IMR-90 (cell line): ENCODE results near the gene USH1G. TPM values are rescaled to one million over a fixed set of nuclear protein-coding genes. Genes with fewer than 3 reads are reported as not detected.
"Not testable (repeated sequence)": the region's sequence is repeated elsewhere in the genome, so short reads cannot be mapped to it uniquely, and the experiment has no call there.

ENCODE experiments used
- ATAC-seq: fragments of 200-7000 bp; cut with Tn5 transposase; 2 replicates; pipeline ENCODE4 v1.9.1; 2020; ENCODE audit warnings: low read depth, mild to moderate bottlenecking, moderate library complexity
- BruUV-seq: library from RNA; stranded (reverse); fragments of 400-500 nt; replicated peaks from 2 replicates; lab custom pipeline; 2021; lab: Mats Ljungman, UMichigan
- CTCF ChIA-PET: fragments of 300-600 bp; formaldehyde crosslinking; extraction: SDS; loops from one replicate; lab custom pipeline; 2021; ENCODE audit warnings: antibody characterized with exemption; lab: Yijun Ruan, JAX
- POLR2A ChIA-PET: fragments of 300-600 bp; sonication (Branson Sonifier 250); formaldehyde crosslinking; loops from one replicate; lab custom pipeline; 2022; ENCODE audit warnings: antibody characterized with exemption; ENCODE audit not compliant: unreplicated experiment; lab: Charles Lee
- DNase-seq: peaks from one replicate; pipeline ENCODE4 v3.0.0; 2013
- H2AFZ ChIP-seq: replicated peaks from 2 replicates; pipeline ENCODE3; 2013; ENCODE audit warnings: low read length, mild to moderate bottlenecking; ENCODE audit not compliant: poor library complexity
- H2AK5ac ChIP-seq: 2 replicates; pipeline ENCODE4 v1.6.1; 2013; ENCODE audit warnings: low read depth, low read length, inconsistent platforms
- H2AK9ac ChIP-seq: replicated peaks from 2 replicates; pipeline ENCODE3; 2013; ENCODE audit warnings: mild to moderate bottlenecking, low read depth, low read length, moderate library complexity; ENCODE audit not compliant: poor library complexity
- H2BK120ac ChIP-seq: 2 replicates; pipeline ENCODE4 v1.6.1; 2013; ENCODE audit warnings: low read depth, low read length, inconsistent platforms
- H2BK15ac ChIP-seq: 3 replicates; pipeline ENCODE4 v1.6.1; 2013; ENCODE audit warnings: low read depth, low read length, inconsistent platforms
- H2BK20ac ChIP-seq: 2 replicates; pipeline ENCODE4 v1.6.1; 2013; ENCODE audit warnings: low read depth, mild to moderate bottlenecking, inconsistent platforms, low read length, moderate library complexity
- H2BK5ac ChIP-seq: 2 replicates; pipeline ENCODE4 v1.6.1; 2013; ENCODE audit warnings: mild to moderate bottlenecking, low read depth, low read length, inconsistent platforms; ENCODE audit not compliant: poor library complexity, severe bottlenecking
- H3K14ac ChIP-seq: replicated peaks from 2 replicates; pipeline ENCODE4 v1.6.1; 2013; ENCODE audit warnings: low read depth, low read length, inconsistent platforms
- H3K18ac ChIP-seq: 2 replicates; pipeline ENCODE4 v1.6.1; 2013; ENCODE audit warnings: low read depth, low read length, control low read depth
- H3K23ac ChIP-seq: 2 replicates; pipeline ENCODE4 v1.6.1; 2013; ENCODE audit warnings: low read depth, low read length, inconsistent platforms
- H3K27ac ChIP-seq: 2 replicates; pipeline ENCODE4 v1.5.1; 2013; ENCODE audit warnings: mild to moderate bottlenecking, control low read depth, low read length; ENCODE audit not compliant: insufficient read depth
- H3K27me3 ChIP-seq: 2 replicates; pipeline ENCODE4 v1.6.1; 2013; ENCODE audit warnings: low read length; ENCODE audit not compliant: control insufficient read depth, insufficient read depth
- H3K36me3 ChIP-seq: 2 replicates; pipeline ENCODE4 v1.6.1; 2013; ENCODE audit warnings: low read length, mixed read lengths; ENCODE audit not compliant: control insufficient read depth, insufficient read depth
- H3K4ac ChIP-seq: 2 replicates; pipeline ENCODE4 v1.6.1; 2013; ENCODE audit warnings: low read depth, low read length, inconsistent platforms
- H3K4me1 ChIP-seq: 2 replicates; pipeline ENCODE4 v1.6.1; 2013; ENCODE audit warnings: low read length, mixed read lengths; ENCODE audit not compliant: control insufficient read depth, insufficient read depth
- H3K4me2 ChIP-seq: 2 replicates; pipeline ENCODE4 v1.6.1; 2013; ENCODE audit warnings: low read depth, mild to moderate bottlenecking, control low read depth, low read length, moderate library complexity
- H3K4me3 ChIP-seq: 2 replicates; pipeline ENCODE4 v1.5.1; 2013; ENCODE audit warnings: low read depth, mild to moderate bottlenecking, control low read depth, low read length, moderate library complexity; ENCODE audit not compliant: insufficient read depth
- H3K56ac ChIP-seq: 2 replicates; pipeline ENCODE4 v1.6.1; 2013; ENCODE audit warnings: low read length, inconsistent platforms; ENCODE audit not compliant: insufficient read depth; ENCODE audit errors: extremely low read depth
- H3K79me1 ChIP-seq, 2 experiments: 2 replicates each; pipeline ENCODE4 v1.6.1; 2013; ENCODE audit warnings: low read length in 2 of 2, inconsistent platforms in 1 of 2, low read depth in 1 of 2
- H3K9ac ChIP-seq: 2 replicates; pipeline ENCODE4 v1.6.1; 2013; ENCODE audit warnings: low read depth, low read length, control low read depth
- H3K9me1 ChIP-seq: 2 replicates; pipeline ENCODE4 v1.6.1; 2013; ENCODE audit warnings: low read length, inconsistent platforms; ENCODE audit not compliant: insufficient read depth
- H3K9me3 ChIP-seq: 2 replicates; pipeline ENCODE4 v1.6.1; 2013; ENCODE audit warnings: low read length; ENCODE audit not compliant: control insufficient read depth, insufficient read depth
- H4K20me1 ChIP-seq: 2 replicates; pipeline ENCODE4 v1.6.1; 2013; ENCODE audit warnings: low read length, inconsistent platforms; ENCODE audit not compliant: insufficient read depth
- H4K5ac ChIP-seq: 2 replicates; pipeline ENCODE4 v1.6.1; 2013; ENCODE audit warnings: mild to moderate bottlenecking, low read depth, low read length, control low read depth
- H4K8ac ChIP-seq, 2 experiments: 2 replicates each; pipeline ENCODE4 v1.6.1; 2013; ENCODE audit warnings: low read depth in 2 of 2, low read length in 2 of 2, control low read depth in 1 of 2, inconsistent platforms in 1 of 2
- H4K91ac ChIP-seq: 2 replicates; pipeline ENCODE4 v1.6.1; 2013; ENCODE audit warnings: low read depth, low read length, inconsistent platforms; ENCODE audit not compliant: insufficient read depth
- WGBS, 2 experiments: methylation state at CpG; one replicate each; pipeline versions ENCODE4 v1.1.5 to v1.1.7; 2013; ENCODE audit warnings: missing lambda C conversion rate in 2 of 2; ENCODE audit not compliant: insufficient read length in 1 of 2; ENCODE audit errors: extremely low coverage in 2 of 2; 5-methylcytosine and 5-hydroxymethylcytosine counted together
- dilution Hi-C: fragments of 300-500 bp; cut with HindIII; formaldehyde crosslinking; loops from one replicate; pipeline ENCODE4 v1.14.3; 2018; ENCODE audit warnings: low sequenced_read_pairs; ENCODE audit not compliant: unreplicated experiment
- in situ Hi-C: fragments of 300-500 bp; cut with MboI; formaldehyde crosslinking; loops from 3 replicates; pipeline ENCODE4 v1.14.3; 2019; ENCODE audit warnings: low sequenced_read_pairs, inconsistent platforms, mixed read lengths
- intact Hi-C: fragments of 100-400 bp; cut with micrococcal nuclease; formaldehyde crosslinking; loops from 2 replicates; pipeline ENCODE4 v1.10.0; 2022
- polyA plus RNA-seq, 3 experiments: library from polyadenylated mRNA; depleted of rRNA; stranded (reverse); fragments of >200 nt; gene quantifications; 2 replicates each; pipeline ENCODE4 v1.2.3, GENCODE V29; 2012; ENCODE audit warnings: low replicate concordance in 1 of 3
- total RNA-seq: library from RNA; depleted of rRNA; stranded (reverse); fragments of >200 nt; gene quantifications from 2 replicates; pipeline ENCODE4 v1.2.3, GENCODE V29; 2012

The USH1G gene
- total and polyA plus RNA-seq, 2 of the 4 experiments (the other 2 are of a cell fraction), result not detected

GRCh38 chr17:74870028-74870427, 53.0 kb downstream of the USH1G start:
- H4K91ac ChIP-seq, BruUV-seq, H3K9me3 ChIP-seq, H4K8ac ChIP-seq, H3K27ac ChIP-seq, H3K56ac ChIP-seq, CTCF ChIA-PET, H3K4me2 ChIP-seq, H2AFZ ChIP-seq, H3K9ac ChIP-seq, H4K20me1 ChIP-seq, H2BK15ac ChIP-seq, H4K5ac ChIP-seq, H2BK5ac ChIP-seq, H3K27me3 ChIP-seq, H3K4ac ChIP-seq, H3K4me3 ChIP-seq, H2BK20ac ChIP-seq, H2AK9ac ChIP-seq, H2AK5ac ChIP-seq, H3K23ac ChIP-seq, H2BK120ac ChIP-seq, H3K36me3 ChIP-seq, H3K14ac ChIP-seq, H3K18ac ChIP-seq, ATAC-seq, intact Hi-C loops, dilution Hi-C loops, DNase-seq: not testable (repeated sequence)
- POLR2A ChIA-PET, result interaction anchor here (0.6 kb wide), 1 partner anchor 8 kb away, joined by 3 read pairs; no protein-coding TSS in a partner anchor
- Histone ChIP-seq H3K4me1 (peaks cover 11% of the 10 kb centered on the region), H3K79me1 (peaks cover 17 to 35% of the 10 kb centered on the region in 2 experiments; a peak in 3 of 4 replicates), H3K9me1 (peaks cover 16% of the 10 kb centered on the region)
- in situ Hi-C loops, result loop anchor here (25.0 kb wide), 1 partner anchor 658 kb away; the partner anchor contains the start of genes RPL38 and TTYH2
- WGBS, 2 experiments, result no CpG with 5 or more reads among the region's 9 CpGs
